Prostate gland (tissue), 2 donors: ENCODE data around the gene DFFA. TPM values are rescaled to one million over a fixed set of nuclear protein-coding genes. Genes with fewer than 3 reads are reported as not detected.
A peak's percentile ranks its signal among the peaks of the same experiment; 100 is the strongest.

ENCODE experiments used
- DNase-seq: peaks from one replicate; pipeline ENCODE4 v3.0.0-alpha.2; 2019; ENCODE audit warnings: low spot score
- H3K27ac ChIP-seq, 2 donors: fragments of 200-600 bp; sonication (generic); 2 replicates each; pipeline ENCODE4 v1.5.1; 2017 to 2019
- H3K27me3 ChIP-seq: fragments of 200-600 bp; sonication (generic); replicated peaks from 2 replicates; pipeline ENCODE4 v1.5.1; 2019; ENCODE audit not compliant: insufficient read depth
- H3K36me3 ChIP-seq, 2 donors: fragments of 200-600 bp; sonication (generic); 1 replicate in 1 of 2; 2 replicates in 1 of 2; pipeline versions ENCODE4 v1.5.1 to v1.8.1; 2017 to 2019
- H3K4me1 ChIP-seq: fragments of 200-600 bp; sonication (generic); replicated peaks from 2 replicates; pipeline ENCODE4 v1.5.1; 2019
- H3K4me3 ChIP-seq, 2 donors: fragments of 200-600 bp; sonication (generic); 2 replicates each; pipeline ENCODE4 v1.5.1; 2017 to 2019
- H3K9me3 ChIP-seq: fragments of 200-600 bp; sonication (generic); 2 replicates; pipeline ENCODE4 v1.5.1; 2017
- CTCF ChIP-seq, 4 experiments: fragments of 200-600 bp in 2 of 4; fragments of 450-650 bp in 2 of 4; sonication (generic) in 2 of 4; IDR thresholded peaks; 1 replicate in 3 of 4; 2 replicates in 1 of 4; pipeline ENCODE4 v1.5.1; 2016 to 2019; ENCODE audit warnings: antibody characterized with exemption in 4 of 4, mild to moderate bottlenecking in 2 of 4, moderate library complexity in 2 of 4
- POLR2A ChIP-seq: fragments of 450-650 bp; IDR thresholded peaks from one replicate; pipeline ENCODE4 v1.6.1; 2016; ENCODE audit warnings: antibody characterized with exemption, mild to moderate bottlenecking
- POLR2AphosphoS5 ChIP-seq: sonication (generic); formaldehyde crosslinking; IDR thresholded peaks from one replicate; pipeline ENCODE4 v1.6.1; 2017; ENCODE audit warnings: antibody characterized with exemption
- WGBS: methylation state at CpG from one replicate; pipeline ENCODE4 v1.1.5; 2018; 5-methylcytosine and 5-hydroxymethylcytosine counted together
- intact Hi-C: fragments of 100-400 bp; cut with DNase I; formaldehyde crosslinking; loops from one replicate; pipeline ENCODE4 v1.14.2; 2022
- total RNA-seq, 2 donors: library from RNA; depleted of rRNA; stranded (reverse); fragments of >200 nt; gene quantifications; one replicate each; pipeline ENCODE4 v1.1.0, GENCODE V29; 2016

DFFA gene
- 10 to 100 TPM; 24.8 to 35.5 TPM for total RNA-seq

GRCh38 chr1:10472220-10473144 lies at the start of gene DFFA:
Gene DFFA, minus strand, starts transcription at chr1:10472529. Its CDS starts 71 bp downstream, at chr1:10472458.
- 1% methylated on average over 59 of the region's 59 CpGs for WGBS
- H3K36me3 ChIP-seq: no peaks in the 10 kb centered on the region
- H3K4me1 ChIP-seq: peaks cover 8% of the 10 kb centered on the region
- peak within 1 kb of the TSS; percentile 47 to 62 for H3K27ac ChIP-seq
- H3K27me3 ChIP-seq: no peaks in the 10 kb centered on the region
- H3K4me3 ChIP-seq: peak within 1 kb of the TSS; percentile 42 to 63
- intact Hi-C loops: loop anchor here (5.0 kb wide), 1 partner anchor 40 kb away; the partner anchor contains the start of gene CENPS
- DNase-seq: peak; percentile 94
- TF ChIP-seq POLR2AphosphoS5 (peak; percentile 98), POLR2A (peak; percentile 63), CTCF (IDR thresholded peaks at IDR 0.05) (no peak)
- no peaks in the 10 kb centered on the region for H3K9me3 ChIP-seq

- no peak for DNase-seq
- TF ChIP-seq CTCF (IDR thresholded peaks at IDR 0.05) (no peak), POLR2AphosphoS5 (no peak), POLR2A (no peak)
- Histone ChIP-seq H3K27ac (no peak overlapping the region), H3K9me3 (no peaks in the 10 kb centered on the region), H3K27me3 (no peaks in the 10 kb centered on the region), H3K4me3 (no peak overlapping the region), H3K36me3 (no peaks in the 10 kb centered on the region), H3K4me1 (peaks cover 6% of the 10 kb centered on the region)
- 88% methylated on average over 8 of the region's 8 CpGs for WGBS
- intact Hi-C loops: no loop called here
These were observed 49.3 kb upstream of the DFFA start for GRCh38 chr1:10521537-10522157.

GRCh38 chr1:10520952-10521351 lies 48.6 kb upstream of the DFFA start:
- no peak overlapping the region for H3K27ac ChIP-seq
- TF ChIP-seq CTCF (IDR thresholded peaks at IDR 0.05): no peak
- no peak for TF ChIP-seq POLR2AphosphoS5
- TF ChIP-seq POLR2A: no peak
- WGBS: 93% methylated on average over 1 of the region's 1 CpG
- intact Hi-C loops: no loop called here
- no peak overlapping the region for H3K4me3 ChIP-seq
- no peaks in the 10 kb centered on the region for H3K27me3 ChIP-seq
- H3K4me1 ChIP-seq: peaks cover 10% of the 10 kb centered on the region
- no peaks in the 10 kb centered on the region for H3K36me3 ChIP-seq
- no peaks in the 10 kb centered on the region for H3K9me3 ChIP-seq
- no peak for DNase-seq

- H3K27me3 ChIP-seq: no peaks in the 10 kb centered on the region
- TF ChIP-seq CTCF (IDR thresholded peaks at IDR 0.05) (no peak), POLR2A (no peak), POLR2AphosphoS5 (no peak)
- DNase-seq: no peak
- intact Hi-C loops: no loop called here
- no peak overlapping the region for H3K27ac ChIP-seq
- no peaks in the 10 kb centered on the region for H3K36me3 ChIP-seq
- peaks cover 10% of the 10 kb centered on the region for H3K4me1 ChIP-seq
- no peak overlapping the region for H3K4me3 ChIP-seq
- 92% methylated on average over 6 of the region's 6 CpGs for WGBS
- H3K9me3 ChIP-seq: no peaks in the 10 kb centered on the region
These were observed 48.2 kb upstream of the DFFA start for GRCh38 chr1:10520497-10520896.
